K562 (cell line): ENCODE measurements around the gene PHACTR2. TPM values are rescaled to one million over a fixed set of nuclear protein-coding genes. Genes with fewer than 3 reads are reported as not detected.

ENCODE experiments used
- ATAC-seq: fragments of 200-7000 bp; cut with Tn5 transposase; 3 replicates; pipeline ENCODE4 v1.9.1; 2020; ENCODE audit warnings: moderate library complexity
- BruUV-seq: library from RNA; stranded (reverse); fragments of 400-500 nt; replicated peaks from 2 replicates; lab custom pipeline; 2021; lab: Mats Ljungman, UMichigan
- CTCF ChIA-PET: fragments of 300-600 bp; formaldehyde crosslinking; extraction: SDS; loops from one replicate; lab custom pipeline; 2021; ENCODE audit warnings: low intra/inter-chr PET ratio; lab: Yijun Ruan, JAX
- POLR2A ChIA-PET: fragments of 300-600, 350-650 bp; sonication (Branson Sonifier 250); formaldehyde crosslinking; extraction: SDS; loops from one replicate; lab custom pipeline; 2021; ENCODE audit warnings: antibody characterized with exemption, inconsistent platforms; lab: Yijun Ruan, JAX
- DNase-seq, 4 experiments: peaks; one replicate each; pipeline versions ENCODE4 v3.0.0 to v3.0.0-alpha.2; 2011 to 2018; ENCODE audit warnings: low spot score in 3 of 4, mixed read lengths in 3 of 4; ENCODE audit errors: extremely low read depth in 1 of 4
- FAIRE-seq: peaks from 2 replicates; lab custom pipeline; 2011; peaks lifted over from hg19 to GRCh38; lab: Jason Lieb, UNC
- H2AFZ ChIP-seq: 2 replicates; pipeline ENCODE4 v1.6.0; 2011; ENCODE audit warnings: low read depth, low read length, control low read depth, inconsistent platforms
- H3K27ac ChIP-seq: fragments of 200-600 bp; 3 replicates; pipeline ENCODE4 v1.8.0; 2011; ENCODE audit warnings: low read depth, mild to moderate bottlenecking, control low read depth, inconsistent platforms, low read length, moderate library complexity, mixed read lengths; ENCODE audit errors: extremely low read depth
- H3K27me3 ChIP-seq, 2 experiments: fragments of 300-600 bp in 1 of 2; 2 replicates in 1 of 2; 3 replicates in 1 of 2; pipeline versions ENCODE4 v1.6.0 to v1.8.0; 2011; ENCODE audit warnings: inconsistent platforms in 2 of 2, low read length in 2 of 2, mild to moderate bottlenecking in 1 of 2, mixed read lengths in 1 of 2, moderate library complexity in 1 of 2; ENCODE audit not compliant: control insufficient read depth in 2 of 2, insufficient read depth in 2 of 2
- H3K36me3 ChIP-seq: fragments of 300-600 bp; 3 replicates; pipeline ENCODE4 v1.8.0; 2011; ENCODE audit warnings: mild to moderate bottlenecking, low read length, inconsistent platforms; ENCODE audit not compliant: control insufficient read depth, insufficient read depth
- H3K4me1 ChIP-seq, 2 experiments: fragments of 200-600 bp in 1 of 2; replicated peaks in 1 of 2; 2 replicates in 1 of 2; 3 replicates in 1 of 2; pipeline versions ENCODE4 v1.5.1 to v1.8.0; 2011; ENCODE audit warnings: inconsistent platforms in 2 of 2, low read length in 2 of 2, mild to moderate bottlenecking in 1 of 2, mixed read lengths in 1 of 2, moderate library complexity in 1 of 2; ENCODE audit not compliant: control insufficient read depth in 2 of 2, insufficient read depth in 2 of 2
- H3K4me2 ChIP-seq: 2 replicates; pipeline ENCODE4 v1.6.1; 2011; ENCODE audit warnings: low read length, control low read depth, inconsistent platforms, mixed read lengths; ENCODE audit not compliant: insufficient read depth
- H3K4me3 ChIP-seq: fragments of 200-600 bp; sonication (generic), shearing (Covaris generic); 2 replicates; pipeline ENCODE4 v1.5.1; 2016; ENCODE audit warnings: control low read depth, inconsistent platforms
- H3K79me2 ChIP-seq: fragments of 200-600 bp; 3 replicates; pipeline ENCODE4 v1.8.0; 2011; ENCODE audit warnings: low read length, inconsistent platforms; ENCODE audit not compliant: control insufficient read depth, insufficient read depth
- H3K9ac ChIP-seq, 2 experiments: 2 replicates each; pipeline versions ENCODE4 v1.6.0 to v1.6.1; 2011; ENCODE audit warnings: low read depth in 2 of 2, low read length in 2 of 2, control low read depth in 1 of 2, inconsistent platforms in 1 of 2, mild to moderate bottlenecking in 1 of 2, mixed read lengths in 1 of 2; ENCODE audit not compliant: insufficient read depth in 1 of 2
- H3K9me1 ChIP-seq: one replicate; pipeline ENCODE4 v1.6.0; 2011; ENCODE audit warnings: inconsistent platforms, mild to moderate bottlenecking, low read length, moderate library complexity; ENCODE audit not compliant: control insufficient read depth, insufficient read depth
- H3K9me3 ChIP-seq: replicated peaks from 2 replicates; pipeline ENCODE4 v1.5.1; 2011; ENCODE audit warnings: low read depth, low read length, inconsistent platforms; ENCODE audit not compliant: control insufficient read depth, insufficient read depth
- H4K20me1 ChIP-seq: replicated peaks from 2 replicates; pipeline ENCODE4 v1.6.1; 2011; ENCODE audit warnings: low read length, inconsistent platforms, mixed read lengths; ENCODE audit not compliant: control insufficient read depth, insufficient read depth
- CBX5 ChIP-seq: IDR thresholded peaks from 2 replicates; pipeline ENCODE4 v1.6.1; 2014; ENCODE audit warnings: low read depth, borderline replicate concordance
- E2F5 ChIP-seq: sonication (generic); formaldehyde crosslinking; IDR thresholded peaks from 2 replicates; pipeline ENCODE4 v1.8.0; 2022; ENCODE audit warnings: mild to moderate bottlenecking, missing genetic modification reagents
- IRF2 ChIP-seq: sonication (generic); formaldehyde crosslinking; IDR thresholded peaks from 2 replicates; pipeline ENCODE4 v1.8.1; 2022; ENCODE audit warnings: mild to moderate bottlenecking, missing genetic modification reagents
- MED1 ChIP-seq: sonication (generic); formaldehyde crosslinking; IDR thresholded peaks from 2 replicates; pipeline ENCODE4 v1.8.1; 2023; ENCODE audit warnings: missing genetic modification reagents, borderline replicate concordance
- RBFOX2 ChIP-seq: fragments of 200-400 bp; formaldehyde crosslinking; IDR thresholded peaks from 2 replicates; pipeline ENCODE4 v1.6.1; 2017; ENCODE audit warnings: low read depth, mild to moderate bottlenecking, low read length, moderate library complexity
- RHOXF2B ChIP-seq: fragments of 250-450 bp; sonication (Bioruptor Pico); conservative IDR thresholded peaks from 2 replicates; pipeline ENCODE4 v1.5.1; 2021
- SMC3 ChIP-seq: conservative IDR thresholded peaks from 2 replicates; pipeline ENCODE4 v1.6.1; 2011; ENCODE audit warnings: low read depth, low read length, improper control_type of control experiment; ENCODE audit not compliant: insufficient read depth
- TRIM28 ChIP-seq: fragments of 450-650 bp; IDR thresholded peaks from 2 replicates; pipeline ENCODE4 v1.6.1; 2017
- ZNF280B ChIP-seq: fragments of 250-450 bp; sonication (Bioruptor Pico); IDR thresholded peaks from 2 replicates; pipeline ENCODE4 v1.5.1; 2021; ENCODE audit warnings: mild to moderate bottlenecking
- in situ Hi-C: fragments of 300-500 bp; cut with MboI; formaldehyde crosslinking; loops from 4 replicates; pipeline ENCODE4 v1.15.0; 2018; ENCODE audit warnings: inconsistent platforms, mixed read lengths
- intact Hi-C: fragments of 100-400 bp; cut with micrococcal nuclease; formaldehyde crosslinking; loops from 2 replicates; pipeline ENCODE4 v1.14.2; 2022
- polyA plus RNA-seq, 8 experiments: library from polyadenylated mRNA; depleted of rRNA in 4 of 8; stranded (reverse) in 5 of 8; unstranded in 3 of 8; fragments of >200 nt; fragmentation: Nextera tagmentation in 2 of 8; fragmentation: Illumina TruSeq in 1 of 8; extraction: Ambion mirVana in 2 of 8; extraction: Trizol in 1 of 8; gene quantifications; 2 replicates each; pipeline versions ENCODE4 v1.2.1 to v1.2.3, GENCODE V29; 2011 to 2014; ENCODE audit warnings: inconsistent platforms in 1 of 8, missing spikeins in 1 of 8
- total RNA-seq, 7 experiments: library from RNA; depleted of rRNA in 6 of 7; stranded (reverse); fragments of >200 nt in 6 of 7; fragmentation: Illumina TruSeq in 2 of 7; extraction: Trizol in 2 of 7; gene quantifications; 2 replicates each; pipeline versions ENCODE4 v1.2.1 to v1.2.3, GENCODE V29; 2011 to 2021; ENCODE audit warnings: low replicate concordance in 1 of 7

Gene PHACTR2
- total and polyA plus RNA-seq, 9 of the 15 experiments (the other 6 are each of a cell fraction or from before 2014, with no cell fraction given) = 5.3 to 52.5 (median 22.9) TPM

GRCh38 chr6:143758551-143758950, 80.8 kb downstream of the PHACTR2 start:
- Histone ChIP-seq H3K4me3 (no peak overlapping the region), H3K36me3 (peaks cover under 1% of the 10 kb centered on the region; the same call in 1 of the 3 replicates), H3K79me2 (no peaks in the 10 kb centered on the region), H3K27me3 (no peaks in the 10 kb centered on the region), H4K20me1 (no peaks in the 10 kb centered on the region), H2AFZ (no peak overlapping the region), H3K9ac (no peak overlapping the region), H3K4me1 (peaks cover 4 to 9% of the 10 kb centered on the region in 2 experiments; a peak in 3 of 5 replicates), H3K27ac (no peak overlapping the region), H3K9me1 (no peaks in the 10 kb centered on the region), H3K9me3 (0 out of 2 replicates have a peak, but pooled peaks cover 2% of the 10 kb centered on the region), H3K4me2 (no peak overlapping the region)
- no peak for TF ChIP-seq RBFOX2
- TF ChIP-seq CBX5 = no peak
- TF ChIP-seq TRIM28 = no peak
- no peak for TF ChIP-seq MED1 (CRISPR knock-in tag)
- no peak for TF ChIP-seq IRF2 (CRISPR knock-in tag)
- TF ChIP-seq ZNF280B = no peak
- TF ChIP-seq RHOXF2B (CRISPR knock-in tag) = no peak
- no peak for TF ChIP-seq SMC3
- TF ChIP-seq E2F5 (CRISPR knock-in tag) = no peak
- ChIA-PET CTCF (no interaction called here), POLR2A (interaction anchor here (0.5 kb wide), 1 partner anchor 740 kb away, joined by 3 read pairs; no protein-coding TSS in a partner anchor)
- no TSS peak for BruUV-seq
- ATAC-seq (no peak), DNase-seq (no peak), FAIRE-seq (no peak)
- intact Hi-C loops (no loop called here), in situ Hi-C loops (no loop called here)
